Measurements from ENCODE around the gene PRDM16.

DNA sequence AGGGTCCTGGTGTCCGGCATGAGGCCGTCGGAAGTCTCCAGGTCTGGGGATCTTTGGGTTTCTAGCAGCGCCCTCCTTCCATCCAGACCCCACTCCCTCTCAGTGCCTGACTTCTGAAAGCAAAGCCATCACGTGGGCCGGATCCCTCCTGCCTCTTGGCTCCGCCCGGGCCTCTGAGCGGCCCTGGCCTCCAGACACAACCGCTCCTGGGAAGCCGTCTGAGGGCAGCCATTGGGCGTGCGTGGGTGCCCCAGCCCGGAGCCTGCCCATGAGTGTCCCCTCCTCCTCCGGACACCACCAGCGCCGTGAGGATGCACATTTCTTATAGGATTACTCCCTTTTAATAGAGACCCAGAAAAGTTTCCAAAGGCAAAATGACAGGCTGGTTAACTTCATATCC lies 248.5 kb downstream of the PRDM16 start:
- TF ChIP-seq CTCF (IDR thresholded peaks at IDR 0.05; ENCODE audit: low read length), result no peak
- no peak for TF ChIP-seq EZH2 (IDR thresholded peaks at IDR 0.05; ENCODE audit: borderline replicate concordance, low read length)

Data from OCI-LY1 (cell line).